Right renal pelvis (tissue), 4 donors: ENCODE measurements around the gene CLK3. TPM values are rescaled to one million over a fixed set of nuclear protein-coding genes. Genes with fewer than 3 reads are reported as not detected.
A peak's percentile ranks its signal among the peaks of the same experiment; 100 is the strongest.
"Not testable (repeated sequence)": the region's sequence is repeated elsewhere in the genome, so short reads cannot be mapped to it uniquely, and the experiment has no call there.

Source experiments
- DNase-seq, 4 donors: peaks; one replicate each; pipeline ENCODE4 v3.0.0-alpha.2; 2013; ENCODE audit warnings: low read depth in 4 of 4, low spot score in 3 of 4, missing footprints in 1 of 4
- polyA plus RNA-seq, 4 donors: library from polyadenylated mRNA; unstranded; fragments of 120-200 nt; gene quantifications; one replicate each; pipeline ENCODE4 v1.2.1, GENCODE V29; 2013; ENCODE audit not compliant: insufficient read length in 4 of 4

CLK3 gene
- polyA plus RNA-seq, 4 donors: 67.0 to 77.2 (median 72.2) TPM

DNA sequence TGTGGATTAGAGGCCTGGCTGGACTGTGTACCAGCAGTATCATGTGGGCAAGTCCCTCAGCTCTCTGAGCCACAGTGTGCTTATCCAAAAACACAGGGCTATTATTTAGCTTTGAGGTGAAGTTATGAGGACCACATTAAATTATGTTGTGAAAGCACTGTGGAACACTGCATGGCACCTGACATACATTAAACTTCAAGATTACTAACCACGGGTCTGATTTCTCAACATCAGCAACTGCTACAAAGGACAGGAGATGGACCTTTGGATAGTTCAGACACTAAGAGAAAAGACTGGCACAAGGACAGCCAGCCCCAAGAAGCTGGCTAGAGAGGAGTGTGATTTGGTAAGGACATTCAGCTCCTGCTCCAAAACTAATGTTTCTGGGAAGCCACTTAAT, 21.3 kb downstream of the CLK3 start:
- no peak for DNase-seq

DNA sequence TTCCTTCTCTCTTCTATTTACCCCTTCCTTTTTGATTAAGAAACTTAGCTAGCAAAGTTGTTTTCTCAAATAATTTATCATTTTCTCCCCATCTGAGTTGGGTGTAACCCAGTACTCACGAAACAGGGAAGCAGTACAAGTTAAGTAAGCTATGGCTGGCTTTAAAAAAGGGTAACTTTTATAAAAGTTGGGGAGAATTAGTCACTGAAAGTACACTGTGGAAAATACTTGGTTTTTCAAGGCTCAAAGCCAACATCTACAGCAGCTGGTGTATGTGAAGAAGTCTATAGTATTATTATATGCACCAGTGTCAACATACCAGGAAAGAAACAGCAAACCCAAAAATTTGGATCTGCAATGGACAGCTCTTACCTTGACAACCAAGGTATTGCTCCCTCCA, 25.5 kb downstream of the CLK3 start:
- no peak for DNase-seq

DNA sequence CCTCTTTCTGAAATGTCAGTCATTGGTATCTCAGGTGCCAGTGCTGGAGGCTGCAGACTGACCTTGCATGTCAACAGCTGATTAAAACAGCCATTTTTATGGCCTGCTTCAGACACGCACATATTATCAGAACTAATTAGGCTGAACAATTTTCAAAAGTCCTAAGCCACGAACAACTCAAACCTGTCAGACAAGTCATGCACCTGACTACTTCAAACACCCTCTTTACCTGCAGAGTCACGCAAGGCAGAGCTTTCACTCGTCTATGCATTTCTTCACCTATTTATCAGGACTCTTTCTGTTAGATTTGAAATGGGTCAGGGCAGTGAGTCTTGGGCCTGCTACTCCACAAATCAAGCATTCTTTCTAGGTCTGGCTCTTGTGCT, 26.7 kb downstream of the CLK3 start:
- peak in 2 of 4 donors; percentile 14 to 17 for DNase-seq

DNA sequence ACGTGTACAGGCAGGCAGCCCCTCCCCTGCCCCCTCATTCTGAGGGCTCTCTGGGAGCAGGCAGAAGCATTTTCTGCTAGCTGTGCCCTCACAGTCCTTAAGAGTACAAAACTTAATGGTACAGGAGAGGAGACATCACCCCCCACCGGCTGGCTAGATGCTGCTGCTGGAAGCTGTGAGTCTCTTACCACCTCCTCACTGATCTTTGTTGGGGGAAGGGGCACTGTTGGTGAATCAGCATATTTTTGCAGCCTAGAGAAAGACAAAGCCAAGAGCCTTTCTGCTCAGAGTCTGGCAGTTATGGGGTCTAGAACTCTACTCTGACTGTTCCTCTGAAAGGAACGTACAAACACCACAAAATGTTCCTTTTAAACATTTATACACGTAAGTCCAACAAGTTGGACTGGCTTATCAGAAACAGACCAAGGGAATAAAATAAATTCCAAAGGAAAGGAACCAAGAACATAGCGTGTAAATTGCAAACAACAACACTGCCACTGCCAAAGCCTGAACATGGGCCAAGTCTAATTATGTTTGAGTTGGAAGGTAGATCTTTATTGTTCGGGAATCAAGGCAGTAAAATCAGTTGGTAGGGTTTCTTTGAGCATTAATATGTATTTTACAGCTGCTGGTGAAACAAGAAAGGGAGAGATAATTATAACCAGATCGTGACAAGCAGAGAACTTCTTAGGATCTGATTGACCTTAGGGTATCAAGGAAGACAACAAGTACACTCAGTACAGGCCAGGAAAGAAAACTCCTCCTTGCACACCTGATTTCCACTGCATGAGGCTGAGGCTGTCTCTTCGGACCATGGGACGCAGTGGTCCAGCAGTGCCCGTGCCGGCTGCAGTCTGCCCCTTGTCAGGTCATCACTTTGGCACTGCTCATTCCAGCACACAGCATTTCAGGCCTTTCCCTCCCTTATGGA, 27.4 kb downstream of the CLK3 start:
- no peak for DNase-seq

DNA sequence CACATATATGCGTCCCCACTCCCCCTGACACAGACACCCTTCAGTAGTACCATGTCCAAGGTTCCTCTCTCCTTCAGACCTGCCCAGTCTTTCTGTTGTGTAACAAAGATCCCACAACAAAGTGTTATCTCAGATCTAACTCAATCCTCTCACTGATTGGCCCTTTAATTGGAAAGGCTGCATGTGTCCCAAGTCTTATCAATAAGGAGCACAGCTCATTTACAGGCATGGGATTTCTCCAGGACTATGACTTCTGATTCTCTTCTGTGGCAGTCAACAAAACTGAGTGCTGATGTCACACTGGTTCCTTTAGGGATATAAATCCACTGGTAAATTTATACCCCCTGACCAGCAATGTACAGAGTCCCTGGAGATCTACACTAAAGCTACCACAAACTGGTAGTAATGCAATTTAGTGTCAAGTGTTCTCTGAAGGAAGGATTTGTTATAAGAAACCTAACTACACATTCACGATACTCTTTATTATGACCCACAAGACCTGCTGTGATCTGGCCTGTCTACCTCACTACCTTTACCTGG, 28.1 kb downstream of the CLK3 start:
- DNase-seq: no peak

DNA sequence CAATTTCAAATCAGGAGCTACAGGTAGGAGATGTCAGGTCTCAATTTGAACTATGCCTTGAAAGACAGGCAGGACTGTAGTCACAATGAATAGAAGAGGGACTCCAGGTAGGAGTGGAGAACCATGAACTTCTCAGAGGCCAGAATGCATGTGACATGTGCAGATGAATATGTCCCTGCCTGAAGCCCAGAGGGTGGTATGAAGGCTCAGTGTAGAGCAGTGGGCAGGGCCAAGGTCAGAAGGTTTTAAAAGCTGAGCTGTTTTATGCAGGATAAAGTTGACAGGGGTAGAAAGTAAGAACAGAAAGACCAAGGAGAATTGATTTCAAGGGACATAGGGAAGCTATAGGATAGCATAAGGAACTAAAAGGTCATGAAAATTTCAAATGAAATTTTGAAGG, 30.8 kb downstream of the CLK3 start:
- DNase-seq: no peak

DNA sequence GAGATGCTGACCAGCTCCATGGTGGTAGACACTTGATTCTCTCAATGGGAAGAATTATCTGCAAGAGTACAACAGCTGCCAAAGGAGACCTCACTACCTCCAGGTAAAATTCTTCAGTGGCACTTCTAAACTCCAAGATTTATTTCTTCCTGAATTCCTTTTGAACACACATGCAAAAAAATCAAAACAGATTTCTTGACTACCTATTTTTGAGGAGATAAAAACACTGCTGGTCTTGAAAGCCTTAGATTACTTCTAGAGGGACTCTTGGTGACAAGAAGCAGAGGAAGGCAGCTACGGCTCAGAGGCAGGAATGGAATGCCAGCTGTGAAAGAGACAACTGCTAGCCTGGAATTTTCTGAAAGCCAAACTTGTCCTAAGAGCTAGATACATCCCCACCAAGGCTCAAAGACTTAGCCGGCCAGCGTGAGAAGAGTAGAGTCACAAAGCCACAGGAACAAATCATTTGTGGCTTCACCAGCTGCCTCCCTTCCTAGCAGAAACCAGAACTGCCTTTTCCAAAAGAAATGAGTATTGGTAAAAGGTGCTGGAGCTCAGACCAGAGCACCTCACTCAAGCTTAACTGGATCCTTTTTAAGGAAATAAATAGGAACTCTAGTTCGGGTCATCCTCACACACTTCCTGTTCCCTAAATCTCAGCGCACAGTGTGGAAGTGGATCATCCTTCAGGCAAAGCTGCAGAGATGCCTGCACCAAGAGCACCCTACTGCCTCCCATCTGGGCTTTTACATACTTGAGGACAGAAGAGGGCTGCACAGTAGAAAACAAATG, 32.6 kb downstream of the CLK3 start:
- DNase-seq: no peak

DNA sequence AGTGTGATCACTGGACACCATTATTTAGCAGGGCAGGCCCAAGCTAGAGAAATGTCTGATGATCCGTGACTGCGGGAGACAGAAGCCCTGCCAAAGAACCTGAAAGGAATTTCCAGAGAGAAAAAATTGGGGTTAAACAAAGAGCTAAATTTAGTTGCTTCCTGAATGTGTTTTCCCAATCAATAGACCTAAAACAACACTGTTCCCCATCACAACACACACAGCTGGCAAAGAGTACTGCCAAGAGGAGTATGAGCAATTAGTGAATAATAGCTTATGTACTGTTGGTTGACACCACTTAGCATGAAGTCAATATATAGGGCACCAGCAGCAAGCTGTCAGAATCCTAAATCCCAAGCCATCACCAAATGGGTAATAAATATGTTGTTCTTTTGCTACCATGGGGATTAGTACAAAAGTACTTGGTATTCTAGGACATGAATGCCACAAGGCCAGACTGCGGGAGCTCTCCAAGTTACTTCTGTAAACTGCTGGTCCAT, 35.7 kb downstream of the CLK3 start:
- no peak for DNase-seq

DNA sequence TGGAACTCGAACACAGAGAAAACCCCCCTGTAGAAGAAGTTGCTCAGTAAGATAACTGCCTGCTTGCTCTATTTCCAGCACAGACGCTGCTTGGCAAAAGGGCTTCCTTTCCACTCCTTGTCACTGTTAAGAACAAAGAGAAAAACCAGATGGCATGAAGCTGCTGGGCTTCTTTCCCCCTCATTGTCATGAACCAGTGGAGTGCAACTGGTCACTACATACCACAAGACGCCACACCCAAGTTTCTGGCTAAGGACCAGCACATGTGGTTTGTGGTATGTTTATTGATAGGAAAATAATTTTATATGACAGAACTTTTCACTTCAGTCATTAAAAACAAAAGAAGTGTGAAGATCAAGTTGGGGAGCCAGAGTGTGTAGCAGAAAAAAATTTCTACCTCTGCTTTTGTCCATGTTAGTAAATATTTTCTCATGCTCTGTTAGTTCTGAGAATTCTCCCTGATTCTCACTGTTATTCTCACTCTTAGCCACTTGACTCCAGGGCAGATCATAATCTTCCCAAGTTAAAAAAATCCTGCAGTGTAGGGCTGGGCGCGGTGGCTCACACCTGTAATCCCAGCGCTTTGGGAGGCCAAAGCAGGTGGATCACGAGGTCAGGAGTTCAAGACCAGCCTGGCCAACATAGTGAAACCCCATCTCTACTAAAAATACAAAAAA, 37.9 kb downstream of the CLK3 start:
- no peak for DNase-seq

DNA sequence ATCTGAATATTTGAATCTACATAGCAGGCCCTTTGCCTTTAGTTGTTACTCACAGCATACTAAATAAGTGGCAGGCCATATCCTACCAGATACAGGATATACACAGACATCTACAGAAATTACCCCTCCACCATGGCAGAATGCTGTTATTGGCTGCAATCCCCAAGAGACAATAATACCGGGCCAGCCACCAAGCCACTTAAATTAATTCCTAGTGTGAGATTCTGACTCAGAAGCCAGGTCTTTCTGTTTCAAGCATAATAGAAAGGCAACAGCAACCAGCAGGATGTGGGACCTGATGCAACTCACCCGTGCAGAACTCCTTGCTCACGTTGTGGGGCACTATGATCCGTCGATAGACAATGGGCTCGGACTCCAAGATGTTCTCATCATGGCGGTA, 39.8 kb downstream of the CLK3 start:
- DNase-seq: no peak

DNA sequence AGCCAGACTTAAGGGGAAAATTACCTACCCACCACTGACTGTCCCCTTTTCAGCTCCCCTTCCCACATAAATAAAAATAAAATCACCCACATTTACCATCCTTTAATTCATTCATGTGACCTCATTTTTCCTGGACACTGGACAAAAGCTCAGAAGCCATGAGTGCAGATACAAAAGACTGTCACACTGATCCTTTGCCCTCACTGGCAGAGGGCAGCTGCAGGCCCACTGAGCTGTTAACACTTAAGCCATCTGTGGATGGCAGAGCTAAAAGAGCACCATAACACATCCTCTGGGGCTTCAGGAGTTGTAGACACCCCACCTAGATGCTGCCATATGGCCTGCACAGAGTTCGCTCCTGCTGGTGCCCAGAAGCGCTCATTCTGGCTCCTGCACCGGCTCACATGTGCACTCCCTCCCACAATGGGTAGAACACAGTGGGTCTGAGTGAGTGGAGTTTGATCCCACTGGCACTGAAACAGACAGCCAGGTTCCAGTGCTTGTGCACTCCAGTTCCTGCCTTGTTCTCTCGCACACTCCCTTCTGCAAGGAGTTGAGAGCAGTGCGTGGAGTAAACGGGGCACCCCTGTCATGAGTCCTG, 41.4 kb downstream of the CLK3 start:
- DNase-seq: no peak

DNA sequence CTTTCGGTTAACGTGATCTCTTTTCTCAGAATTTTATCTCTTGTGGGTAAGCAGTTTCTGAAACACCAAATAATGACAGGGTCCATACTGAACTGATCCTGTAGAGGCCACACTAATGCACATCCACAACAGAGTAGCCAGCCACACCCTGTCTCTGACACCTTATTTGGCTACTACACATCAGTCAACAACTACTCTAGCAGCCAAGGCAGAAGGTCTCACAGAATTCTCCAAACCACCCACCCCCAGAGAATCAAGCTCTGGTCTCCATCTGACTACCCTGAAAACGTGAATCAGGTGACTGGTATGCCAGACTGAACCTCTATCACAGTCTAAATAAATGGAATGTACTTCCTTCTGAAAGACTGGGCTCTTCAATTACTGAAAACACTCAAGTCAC, 42.2 kb downstream of the CLK3 start:
- no peak for DNase-seq

DNA sequence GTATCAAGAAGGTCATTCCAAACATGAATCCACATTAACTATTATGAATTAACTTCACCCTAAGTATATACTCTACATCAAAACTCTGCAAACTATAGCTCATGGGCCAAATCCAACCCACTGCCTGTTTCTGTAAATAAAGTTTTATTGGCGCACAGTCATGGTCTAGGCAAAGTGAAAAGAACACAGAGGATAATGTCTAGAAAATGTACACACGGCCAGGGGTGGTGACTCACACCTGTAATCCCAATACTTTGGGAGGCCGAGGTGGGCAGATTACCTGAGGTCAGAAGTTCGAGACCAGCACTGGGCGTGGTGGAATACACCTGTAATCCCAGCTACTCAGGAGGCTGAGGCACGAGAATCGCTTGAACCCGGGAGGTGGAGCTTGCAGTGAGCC, 45.6 kb downstream of the CLK3 start:
- DNase-seq: not testable (repeated sequence)

DNA sequence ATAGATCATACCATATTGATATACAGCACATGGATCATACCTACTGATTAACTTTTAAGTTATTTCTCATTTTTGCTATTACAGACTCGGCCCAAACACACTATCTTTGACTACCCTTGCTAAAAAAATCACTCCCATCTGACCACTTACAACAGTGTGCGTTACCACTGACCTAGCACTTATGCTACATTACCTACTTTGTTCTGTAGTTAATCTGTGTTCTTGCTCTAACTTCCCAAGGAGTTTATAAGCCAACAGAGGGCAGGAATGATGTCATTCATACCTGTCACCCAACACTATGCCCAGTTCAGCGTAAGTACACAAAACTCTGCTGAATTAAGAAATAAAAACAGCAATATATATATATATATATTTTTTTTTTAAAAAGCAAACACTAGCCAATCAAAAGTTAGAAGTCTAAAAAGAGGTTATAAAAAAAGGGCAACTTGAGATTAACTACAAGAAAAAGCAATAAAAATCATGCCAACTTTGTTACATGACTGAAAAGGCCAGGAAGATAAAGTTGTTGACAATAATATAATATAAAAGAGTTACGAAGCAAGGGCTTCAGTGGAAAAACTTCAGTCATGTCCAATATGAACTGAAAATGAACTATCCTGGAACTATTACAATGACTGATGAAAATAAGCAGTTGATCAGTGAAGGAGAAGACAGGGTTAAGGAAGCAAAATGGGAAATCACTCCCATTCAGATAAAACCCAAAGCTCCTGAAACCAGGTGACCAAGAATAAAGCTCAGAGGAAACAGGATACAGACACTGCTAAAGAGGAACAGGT, 46.6 kb downstream of the CLK3 start:
- DNase-seq: no peak

DNA sequence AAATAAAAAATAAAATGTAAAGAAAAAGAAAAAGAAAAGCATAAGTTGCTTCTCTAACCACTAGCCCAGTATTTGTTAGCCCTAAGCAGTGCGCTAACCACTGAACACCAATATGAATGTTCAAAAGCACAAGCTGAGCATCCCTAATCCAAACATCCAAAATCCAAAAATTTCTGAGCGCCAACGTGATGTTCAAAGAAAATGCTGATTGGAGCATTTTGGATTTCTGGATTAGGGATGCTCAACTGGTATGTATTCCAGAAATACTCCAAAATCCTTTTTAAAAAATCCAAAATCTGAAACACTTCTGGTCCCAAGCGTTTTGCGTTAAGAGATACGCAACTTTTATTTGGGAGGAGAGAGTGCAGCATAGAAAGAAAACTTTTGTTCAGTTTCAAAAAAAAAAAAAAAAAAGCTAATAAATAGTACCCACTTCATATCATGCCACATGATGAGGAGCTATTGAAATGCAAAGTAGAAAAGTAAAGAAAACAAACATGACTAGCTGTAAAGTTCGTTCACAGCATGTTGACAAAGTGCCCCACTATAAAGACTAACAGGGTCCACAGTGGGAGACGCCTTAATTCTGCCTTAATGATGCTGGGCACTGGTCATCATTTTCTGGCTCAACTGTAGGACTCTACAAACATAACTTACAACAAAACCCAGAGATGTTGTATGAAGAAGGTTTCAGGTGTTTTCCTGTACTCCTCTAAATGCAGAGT, 47.8 kb downstream of the CLK3 start:
- no peak for DNase-seq

DNA sequence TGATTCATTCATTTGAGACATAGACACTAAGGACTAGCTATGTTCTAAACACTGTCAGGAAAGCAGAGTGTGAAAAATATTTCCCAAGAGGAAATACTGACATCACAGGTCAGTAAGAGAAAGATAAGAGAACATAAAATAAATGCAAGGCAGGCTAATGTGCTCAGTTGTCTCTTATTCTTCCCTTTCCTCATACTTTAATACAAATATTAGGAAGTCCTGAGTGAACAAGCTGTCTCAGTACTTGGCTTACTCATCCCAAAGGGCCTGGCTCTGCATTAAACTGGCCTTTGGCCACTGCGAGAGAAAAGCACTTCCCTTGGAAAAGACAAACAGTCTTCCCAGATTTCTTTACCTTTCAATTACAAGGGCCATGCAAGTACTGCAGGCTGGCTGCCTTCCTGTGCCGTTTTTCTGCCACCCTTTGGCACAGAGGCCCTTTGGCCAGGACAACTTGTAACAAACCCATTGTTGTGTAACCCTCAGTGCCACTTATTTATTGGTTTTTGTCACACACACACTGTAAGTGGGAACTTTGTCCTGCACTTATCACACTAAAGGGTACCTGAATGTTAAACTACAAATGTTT, 48.5 kb downstream of the CLK3 start:
- DNase-seq: no peak

DNA sequence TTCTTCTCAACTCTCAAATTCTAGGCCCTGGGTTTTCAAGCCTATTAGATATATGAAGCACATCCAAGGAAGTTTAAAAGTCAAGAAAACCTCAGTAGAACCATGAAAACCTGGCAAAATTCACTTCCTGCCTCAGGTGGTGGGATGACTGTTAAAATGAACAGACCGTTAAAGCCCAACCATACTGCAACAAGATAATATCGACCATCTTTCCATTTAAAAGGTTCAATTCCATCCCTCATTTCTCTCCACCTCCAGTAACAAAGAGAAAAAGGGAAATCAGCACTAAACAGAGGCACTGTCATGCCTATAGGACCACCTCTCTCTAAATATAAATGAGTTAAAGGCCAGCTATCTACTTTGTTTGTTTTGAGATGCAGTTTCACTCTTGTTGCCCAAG, 49.0 kb downstream of the CLK3 start:
- no peak for DNase-seq

DNA sequence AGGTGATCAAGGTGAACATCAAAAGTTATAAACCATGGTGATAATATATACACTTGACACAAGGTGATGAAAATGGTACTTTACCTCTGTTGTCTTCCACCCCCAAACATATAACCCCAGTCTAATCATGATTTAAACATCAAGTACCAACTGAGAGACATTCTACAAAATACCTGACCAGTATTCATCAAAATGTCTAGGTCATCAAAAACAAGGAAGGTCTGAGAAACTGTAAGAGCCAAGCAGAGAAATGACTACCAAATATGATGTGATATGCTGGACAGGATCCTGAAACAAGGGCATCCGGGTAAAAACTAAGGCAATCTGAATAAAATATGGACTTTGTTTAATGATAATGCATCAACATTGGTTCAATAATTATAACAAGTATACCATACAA, 52.3 kb downstream of the CLK3 start:
- no peak for DNase-seq

DNA sequence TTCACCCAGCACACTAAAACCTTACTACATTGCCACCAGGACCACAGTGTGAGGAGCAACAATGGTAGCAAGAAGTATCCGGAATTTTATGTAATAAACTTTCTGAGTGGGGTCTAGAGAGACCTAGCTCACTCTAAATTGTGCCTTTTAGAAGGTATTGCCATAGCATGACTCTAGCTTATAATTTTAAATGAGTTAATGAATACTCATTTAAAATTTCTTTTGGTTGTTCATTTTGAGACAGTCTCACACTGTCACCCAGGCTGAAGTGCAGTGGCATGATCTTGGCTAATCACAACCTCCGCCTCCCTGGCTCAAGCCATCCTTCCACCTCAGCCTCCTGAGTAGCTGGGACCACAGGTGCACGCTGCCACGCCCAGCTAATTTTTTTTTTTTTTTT, 54.0 kb downstream of the CLK3 start:
- no peak for DNase-seq
